A549 (cell line): ENCODE data around the gene PDE4D. TPM values are rescaled to one million over a fixed set of nuclear protein-coding genes. Genes with fewer than 3 reads are reported as not detected.

Experiments used
- ATAC-seq, 2 experiments: fragments of 200-7000 bp in 1 of 2; fragments of >200 bp in 1 of 2; cut with Nextera tagmentation in 1 of 2; cut with Tn5 transposase in 1 of 2; 3 replicates each; pipeline versions ENCODE4 v1.8.0 to v1.9.1; 2018 to 2020; ENCODE audit warnings: mild to moderate bottlenecking in 1 of 2, moderate library complexity in 1 of 2
- CTCF ChIA-PET: fragments of 300-600 bp; sonication (Branson Sonifier 250); formaldehyde crosslinking; extraction: SDS; loops from one replicate; lab custom pipeline; 2021; ENCODE audit warnings: antibody characterized with exemption, inconsistent platforms; lab: Yijun Ruan, JAX
- POLR2A ChIA-PET: fragments of 350-600 bp; formaldehyde crosslinking; extraction: SDS; loops from one replicate; lab custom pipeline; 2021; ENCODE audit warnings: antibody characterized with exemption, inconsistent platforms; lab: Yijun Ruan, JAX
- DNase-seq, 2 experiments: peaks; one replicate each; pipeline versions ENCODE4 v3.0.0 to v3.0.0-alpha.2; 2011 to 2016; ENCODE audit warnings: low read depth in 1 of 2, low spot score in 1 of 2
- FAIRE-seq: peaks from 2 replicates; lab custom pipeline; 2011; peaks lifted over from hg19 to GRCh38; lab: Jason Lieb, UNC
- H3K27ac ChIP-seq, 2 experiments: fragments of >200 bp; sonication (Bioruptor Twin); formaldehyde crosslinking; 3 replicates each; pipeline ENCODE4 v1.5.1; 2016 to 2017
- H3K4me1 ChIP-seq: fragments of >200 bp; sonication (Bioruptor Twin); formaldehyde crosslinking; 3 replicates; pipeline ENCODE4 v1.6.1; 2016
- H3K4me2 ChIP-seq: fragments of >200 bp; sonication (Bioruptor Twin); formaldehyde crosslinking; 3 replicates; pipeline ENCODE4 v1.6.1; 2016
- H3K4me3 ChIP-seq: fragments of >200 bp; sonication (Bioruptor Twin); formaldehyde crosslinking; 3 replicates; pipeline ENCODE4 v1.5.1; 2016
- H3K9me3 ChIP-seq: fragments of >200 bp; sonication (Bioruptor Twin); formaldehyde crosslinking; 3 replicates; pipeline ENCODE4 v1.6.1; 2016
- BHLHE40 ChIP-seq: IDR thresholded peaks from 2 replicates; pipeline ENCODE4 v1.6.1; 2012; ENCODE audit warnings: low read depth, low read length, inconsistent platforms
- CEBPB ChIP-seq, 2 experiments: fragments of >200 bp in 1 of 2; sonication (Bioruptor Twin) in 1 of 2; formaldehyde crosslinking in 1 of 2; IDR thresholded peaks; 2 replicates each; pipeline ENCODE4 v1.6.1; 2012 to 2016
- CTCF ChIP-seq: fragments of >200 bp; sonication (Bioruptor Twin); formaldehyde crosslinking; IDR thresholded peaks from 3 replicates; pipeline ENCODE4 v1.5.1; 2016
- ELK1 ChIP-seq: fragments of 150-350 bp; IDR thresholded peaks from 2 replicates; pipeline ENCODE4 v1.6.1; 2014; ENCODE audit warnings: low read depth, mild to moderate bottlenecking, low read length
- FOSL2 ChIP-seq, 2 experiments: fragments of 450-650 bp in 1 of 2; fragments of >200 bp in 1 of 2; sonication (Bioruptor Twin) in 1 of 2; formaldehyde crosslinking; IDR thresholded peaks; 2 replicates each; pipeline versions ENCODE4 v1.5.0 to v1.6.1; 2016 to 2020; ENCODE audit warnings: mild to moderate bottlenecking in 1 of 2, moderate library complexity in 1 of 2
- HMGXB4 ChIP-seq: fragments of 250-450 bp; sonication (Bioruptor Pico); IDR thresholded peaks from 2 replicates; pipeline ENCODE4 v1.5.0; 2021; ENCODE audit warnings: mild to moderate bottlenecking, moderate library complexity, borderline replicate concordance
- KDM1A ChIP-seq: fragments of 200-600 bp; sonication (generic); IDR thresholded peaks from 2 replicates; pipeline ENCODE4 v1.6.1; 2016; ENCODE audit warnings: low read depth, mild to moderate bottlenecking
- KDM5A ChIP-seq: fragments of 200-600 bp; sonication (generic); IDR thresholded peaks from 2 replicates; pipeline ENCODE4 v1.6.1; 2016; ENCODE audit warnings: antibody characterized with exemption, mild to moderate bottlenecking
- MAFK ChIP-seq: fragments of 450-650 bp; IDR thresholded peaks from 2 replicates; pipeline ENCODE4 v1.6.1; 2014; ENCODE audit not compliant: partially characterized antibody
- NFE2L2 ChIP-seq: fragments of 150-350 bp; conservative IDR thresholded peaks from 2 replicates; pipeline ENCODE4 v1.6.1; 2014; ENCODE audit warnings: low read length
- RAD21 ChIP-seq, 2 experiments: fragments of >200 bp in 1 of 2; sonication (Bioruptor Twin) in 1 of 2; formaldehyde crosslinking in 1 of 2; IDR thresholded peaks in 1 of 2; conservative IDR thresholded peaks in 1 of 2; 2 replicates in 1 of 2; 3 replicates in 1 of 2; pipeline ENCODE4 v1.6.1; 2012 to 2018; ENCODE audit warnings: inconsistent platforms in 1 of 2
- SMC3 ChIP-seq: fragments of >200 bp; sonication (Bioruptor Twin); formaldehyde crosslinking; IDR thresholded peaks from 3 replicates; pipeline ENCODE4 v1.6.1; 2018; ENCODE audit warnings: inconsistent platforms
- WGBS: methylation state at CpG from one replicate; pipeline ENCODE4 v1.1.6; 2017; ENCODE audit errors: missing lambda C conversion rate; 5-methylcytosine and 5-hydroxymethylcytosine counted together
- polyA plus RNA-seq, 4 experiments: library from polyadenylated mRNA; depleted of rRNA in 3 of 4; stranded (reverse); fragments of >200 nt; fragmentation: RNase III in 1 of 4; extraction: RNeasy Plus Mini Kit Qiagen cat#74134 plus additional on column Dnase treatment in 1 of 4; gene quantifications; 2 replicates in 3 of 4; 3 replicates in 1 of 4; pipeline ENCODE4 v1.2.3, GENCODE V29; 2011 to 2017

The PDE4D gene
- polyA plus RNA-seq, 2 of the 4 experiments (the other 2 are of a cell fraction) = 74.0 to 213 TPM

GRCh38 chr5:59661954-59662615 lies 231.4 kb downstream of the PDE4D start:
- TF ChIP-seq MAFK (peak; percentile 28), KDM1A (no peak)
- 13% methylated on average over 4 of the region's 4 CpGs for WGBS
- DNase-seq = no peak
- peak; percentile 51 to 62; a peak in 4 of 6 replicates for ATAC-seq
- H3K4me1 ChIP-seq = peaks cover 97% of the 10 kb centered on the region
- CTCF ChIA-PET = interaction anchor here (0.6 to 3.6 kb wide), 11 partner anchors 11 to 474 kb away, joined by 3 to 28 read pairs (median 5); no protein-coding TSS in a partner anchor
- H3K27ac ChIP-seq = peak overlapping the region; percentile 76 to 88
- H3K4me2 ChIP-seq = peak overlapping the region; percentile 85
- peak; percentile 89 for FAIRE-seq
- peak overlapping the region; percentile 20; the same call in 2 of the 3 replicates for H3K4me3 ChIP-seq
- POLR2A ChIA-PET = no interaction called here
- no peaks in the 10 kb centered on the region for H3K9me3 ChIP-seq

- FAIRE-seq = peak; percentile 76
- 80% methylated on average over 1 of the region's 1 CpG for WGBS
- H3K27ac ChIP-seq = peak overlapping the region; percentile 76 to 88
These were observed 232.2 kb downstream of the PDE4D start for GRCh38 chr5:59661311-59661710.

GRCh38 chr5:59660737-59661136 lies 232.8 kb downstream of the PDE4D start:
- CTCF ChIA-PET = interaction anchor here (0.6 to 3.6 kb wide), 26 partner anchors 8 to 296 kb away, joined by 3 to 28 read pairs (median 5); no protein-coding TSS in a partner anchor
- POLR2A ChIA-PET = interaction anchor here (0.7 to 1.1 kb wide), 3 partner anchors 73 to 242 kb away, joined by 3 to 4 read pairs (median 3); no protein-coding TSS in a partner anchor
- Histone ChIP-seq H3K4me2 (peak overlapping the region; percentile 85), H3K4me1 (peaks cover 100% of the 10 kb centered on the region), H3K4me3 (no peak overlapping the region), H3K27ac (peak overlapping the region; percentile 71 to 76), H3K9me3 (no peaks in the 10 kb centered on the region)
- TF ChIP-seq RAD21 (conservative IDR thresholded peaks at IDR 0.05 in 1 of 2, IDR thresholded peaks at IDR 0.05 in 1 of 2) (peak; percentile 87 to 90), ELK1 (no peak), SMC3 (peak; percentile 72), BHLHE40 (no peak), CTCF (peak; percentile 75)
- FAIRE-seq = no peak
- 0% methylated on average over 1 of the region's 1 CpG for WGBS
- peak; percentile 36 to 65 for DNase-seq
- peak; percentile 64 to 70; a peak in 4 of 6 replicates for ATAC-seq

More at GRCh38 chr5:59661311-59661710, 232.2 kb downstream of the PDE4D start:
- Histone ChIP-seq H3K9me3 (no peaks in the 10 kb centered on the region), H3K4me3 (no peak overlapping the region), H3K4me1 (peaks cover 98% of the 10 kb centered on the region), H3K4me2 (peak overlapping the region; percentile 85)
- ATAC-seq (no peak), DNase-seq (no peak)
- ChIA-PET POLR2A (no interaction called here), CTCF (interaction anchor here (0.6 to 3.6 kb wide), 23 partner anchors 12 to 473 kb away, joined by 3 to 28 read pairs (median 5); no protein-coding TSS in a partner anchor)
- TF ChIP-seq FOSL2 (IDR thresholded peaks at IDR 0.05) (no peak), FOSL2 (CRISPR knock-in tag; IDR thresholded peaks at IDR 0.05) (peak; percentile 51), KDM5A (no peak), CEBPB (IDR thresholded peaks at IDR 0.05) (peak in 1 of 2 experiments; percentile 29; a peak in 1 of 4 replicates), NFE2L2 (no peak)

GRCh38 chr5:59656351-59657254 lies 236.9 kb downstream of the PDE4D start:
- WGBS = 72% methylated on average over 5 of the region's 5 CpGs
- no peak for ATAC-seq
- H3K9me3 ChIP-seq = no peaks in the 10 kb centered on the region
- TF ChIP-seq HMGXB4 (no peak), MAFK (peak; percentile 91)
- ChIA-PET CTCF (no interaction called here), POLR2A (no interaction called here)
- no peak overlapping the region for H3K4me3 ChIP-seq
- peak; percentile 63 for FAIRE-seq
- peak overlapping the region; percentile 62 for H3K4me2 ChIP-seq
- no peak for DNase-seq
- peak overlapping the region; percentile 52 to 57 for H3K27ac ChIP-seq
- H3K4me1 ChIP-seq = peaks cover 98% of the 10 kb centered on the region
